Effector memory CD4-positive, alpha-beta T cell (primary cell): Measurements from ENCODE around the gene PIK3R5.
"Not testable (repeated sequence)": the region's sequence is repeated elsewhere in the genome, so short reads cannot be mapped to it uniquely, and the experiment has no call there.

Source experiments
- DNase-seq, 3 donors: peaks; one replicate each; pipeline ENCODE4 v3.0.0-alpha.2; 2020
- H3K27ac ChIP-seq: 2 replicates; pipeline ENCODE4 v1.7.0; 2013; ENCODE audit warnings: mild to moderate bottlenecking, low read length, moderate library complexity; ENCODE audit not compliant: insufficient read depth, poor library complexity, severe bottlenecking
- H3K27me3 ChIP-seq: replicated peaks from 2 replicates; pipeline ENCODE4 v1.7.0; 2013; ENCODE audit warnings: mild to moderate bottlenecking, low read length; ENCODE audit not compliant: insufficient read depth, control insufficient read depth, poor library complexity, severe bottlenecking
- H3K36me3 ChIP-seq: 2 replicates; pipeline ENCODE4 v1.7.0; 2013; ENCODE audit warnings: mild to moderate bottlenecking, low read length, moderate library complexity; ENCODE audit not compliant: control insufficient read depth, insufficient read depth
- H3K4me1 ChIP-seq: 2 replicates; pipeline ENCODE4 v1.7.0; 2013; ENCODE audit warnings: low read length, mild to moderate bottlenecking; ENCODE audit not compliant: control insufficient read depth, insufficient read depth, poor library complexity, severe bottlenecking
- H3K4me3 ChIP-seq: 2 replicates; pipeline ENCODE4 v1.7.0; 2013; ENCODE audit warnings: low read length, low read depth, mild to moderate bottlenecking; ENCODE audit not compliant: insufficient read depth, poor library complexity, severe bottlenecking
- H3K9me3 ChIP-seq: 2 replicates; pipeline ENCODE4 v1.7.0; 2013; ENCODE audit warnings: mild to moderate bottlenecking, low read length, moderate library complexity; ENCODE audit not compliant: control insufficient read depth

Gene PIK3R5

GRCh38 chr17:8865811-8866210 is 99.7 kb downstream of the PIK3R5 start:
- Histone ChIP-seq H3K4me1 (no peaks in the 10 kb centered on the region), H3K27me3 (no peaks in the 10 kb centered on the region)
- DNase-seq = no peak

GRCh38 chr17:8865385-8865784 is 100.1 kb downstream of the PIK3R5 start:
- no peak for DNase-seq
- H3K27ac ChIP-seq = no peak overlapping the region
- H3K36me3 ChIP-seq = no peaks in the 10 kb centered on the region
- H3K4me3 ChIP-seq = no peak overlapping the region
- H3K9me3 ChIP-seq = no peaks in the 10 kb centered on the region
- no peaks in the 10 kb centered on the region for H3K27me3 ChIP-seq
- H3K4me1 ChIP-seq = no peaks in the 10 kb centered on the region

More at GRCh38 chr17:8865811-8866210, 99.7 kb downstream of the PIK3R5 start:
- no peak overlapping the region for H3K4me3 ChIP-seq
- no peaks in the 10 kb centered on the region for H3K9me3 ChIP-seq
- H3K27ac ChIP-seq = no peak overlapping the region
- no peaks in the 10 kb centered on the region for H3K36me3 ChIP-seq

DNA sequence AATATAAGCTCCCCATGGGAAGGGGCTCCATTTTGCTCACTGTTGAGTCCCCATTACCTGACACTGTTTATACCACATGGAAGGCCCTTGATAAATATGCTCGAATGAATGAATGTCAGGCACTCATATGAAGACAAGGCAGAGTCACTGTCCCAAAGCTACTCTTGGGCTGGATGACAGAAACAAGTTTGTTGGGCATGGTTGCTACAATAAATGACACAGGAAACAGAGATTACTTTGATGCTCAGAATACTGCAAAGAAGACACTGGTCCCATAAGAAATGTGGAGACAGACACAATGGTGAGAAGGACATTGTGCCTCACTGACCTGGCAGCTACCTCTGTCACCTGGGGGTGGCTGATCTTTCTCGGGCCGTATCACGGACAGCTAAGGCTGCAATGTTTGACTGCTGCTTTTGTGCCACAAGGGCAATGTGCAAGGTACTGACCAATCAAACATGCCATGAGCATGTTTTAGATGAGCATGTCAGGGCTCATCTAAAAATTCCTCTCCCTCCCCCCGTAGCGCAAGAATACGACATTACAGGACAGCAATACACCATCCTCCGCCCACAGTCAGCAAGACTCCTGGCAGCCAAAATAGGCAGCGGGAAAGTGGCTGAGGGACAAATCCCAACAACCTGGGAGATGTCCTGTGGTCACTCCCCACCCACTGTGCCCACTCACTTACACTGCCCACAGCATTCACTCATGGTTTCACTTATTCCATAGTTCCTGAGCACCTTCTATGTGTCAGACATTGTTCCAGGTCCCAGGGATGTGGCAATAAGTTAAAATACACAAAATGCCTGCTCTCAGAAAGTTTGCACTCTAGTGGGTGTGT is 103.1 kb downstream of the PIK3R5 start:
- no peaks in the 10 kb centered on the region for H3K9me3 ChIP-seq
- no peak for DNase-seq
- no peak overlapping the region for H3K27ac ChIP-seq

DNA sequence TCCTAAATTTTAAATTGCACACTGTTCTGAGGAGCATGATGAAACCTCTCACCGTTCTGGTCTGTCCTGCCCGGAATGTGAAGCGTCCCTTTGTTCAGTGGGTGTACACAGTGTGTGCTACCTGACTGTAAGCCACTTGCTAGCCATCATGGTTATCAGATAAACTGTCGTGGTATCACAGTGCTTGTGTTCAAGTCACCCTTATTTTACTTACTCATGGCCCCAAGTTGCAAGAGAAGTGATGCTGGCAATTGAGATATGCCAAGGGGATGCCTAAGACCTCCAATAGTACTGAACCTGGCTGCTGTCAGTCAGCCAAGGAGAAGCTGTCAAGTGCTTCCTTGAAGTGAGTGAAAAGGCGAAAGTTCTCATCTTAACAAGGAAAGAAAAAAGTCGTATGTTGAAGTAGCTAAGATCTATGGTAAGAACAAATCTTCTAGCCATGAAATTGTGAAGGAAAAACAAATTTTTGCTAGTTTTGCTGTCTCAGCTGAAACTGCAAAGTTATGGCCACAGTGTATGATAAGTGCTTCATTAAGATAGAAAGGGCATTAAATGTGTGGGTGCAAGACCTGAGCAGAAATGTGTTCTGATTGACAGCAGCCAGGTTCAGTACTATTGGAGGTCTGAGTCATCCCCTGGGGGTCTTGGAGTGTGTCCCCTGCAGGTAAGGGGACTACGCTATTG is 103.9 kb downstream of the PIK3R5 start:
- Histone ChIP-seq H3K27ac (no peak overlapping the region), H3K9me3 (no peaks in the 10 kb centered on the region), H3K27me3 (no peaks in the 10 kb centered on the region), H3K36me3 (no peaks in the 10 kb centered on the region), H3K4me3 (no peak overlapping the region), H3K4me1 (peaks cover 3% of the 10 kb centered on the region)
- DNase-seq = no peak

More for the DNA sequence above, 103.1 kb downstream of the PIK3R5 start:
- Histone ChIP-seq H3K4me3 (no peak overlapping the region), H3K27me3 (no peaks in the 10 kb centered on the region), H3K36me3 (no peaks in the 10 kb centered on the region), H3K4me1 (peaks cover 3% of the 10 kb centered on the region)

GRCh38 chr17:8859804-8860430 is 105.6 kb downstream of the PIK3R5 start:
- no peak for DNase-seq
- Histone ChIP-seq H3K4me3 (no peak overlapping the region), H3K9me3 (no peaks in the 10 kb centered on the region), H3K4me1 (peaks cover 3% of the 10 kb centered on the region), H3K27ac (no peak overlapping the region), H3K36me3 (no peaks in the 10 kb centered on the region), H3K27me3 (no peaks in the 10 kb centered on the region)

GRCh38 chr17:8859027-8859803 is 106.3 kb downstream of the PIK3R5 start:
- H3K4me3 ChIP-seq = no peak overlapping the region
- H3K36me3 ChIP-seq = no peaks in the 10 kb centered on the region
- H3K4me1 ChIP-seq = peaks cover 3% of the 10 kb centered on the region
- H3K9me3 ChIP-seq = no peaks in the 10 kb centered on the region
- no peak for DNase-seq
- no peak overlapping the region for H3K27ac ChIP-seq
- no peaks in the 10 kb centered on the region for H3K27me3 ChIP-seq

DNA sequence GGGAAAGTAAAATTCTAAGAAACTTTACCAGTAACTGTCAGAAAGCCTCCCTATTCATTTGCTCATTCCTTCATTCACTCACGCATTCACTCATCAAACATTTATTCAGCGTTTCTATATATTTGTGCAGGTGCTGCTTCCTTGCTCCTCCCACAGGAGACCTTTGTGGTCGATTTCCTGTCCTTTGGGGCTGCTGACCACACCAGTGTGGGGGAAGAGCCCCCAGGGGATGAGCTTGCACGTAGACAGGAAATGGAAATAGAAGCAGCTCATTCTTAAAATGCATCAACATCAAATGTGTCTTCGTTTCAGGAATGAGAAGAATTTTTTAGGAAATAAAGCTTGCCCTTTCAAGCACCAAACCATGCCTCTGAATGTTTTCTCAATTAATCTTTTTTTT is 107.6 kb downstream of the PIK3R5 start:
- H3K4me1 ChIP-seq = peaks cover 3% of the 10 kb centered on the region
- no peaks in the 10 kb centered on the region for H3K36me3 ChIP-seq
- DNase-seq = no peak
- no peak overlapping the region for H3K27ac ChIP-seq
- no peaks in the 10 kb centered on the region for H3K27me3 ChIP-seq
- no peaks in the 10 kb centered on the region for H3K9me3 ChIP-seq
- H3K4me3 ChIP-seq = no peak overlapping the region

DNA sequence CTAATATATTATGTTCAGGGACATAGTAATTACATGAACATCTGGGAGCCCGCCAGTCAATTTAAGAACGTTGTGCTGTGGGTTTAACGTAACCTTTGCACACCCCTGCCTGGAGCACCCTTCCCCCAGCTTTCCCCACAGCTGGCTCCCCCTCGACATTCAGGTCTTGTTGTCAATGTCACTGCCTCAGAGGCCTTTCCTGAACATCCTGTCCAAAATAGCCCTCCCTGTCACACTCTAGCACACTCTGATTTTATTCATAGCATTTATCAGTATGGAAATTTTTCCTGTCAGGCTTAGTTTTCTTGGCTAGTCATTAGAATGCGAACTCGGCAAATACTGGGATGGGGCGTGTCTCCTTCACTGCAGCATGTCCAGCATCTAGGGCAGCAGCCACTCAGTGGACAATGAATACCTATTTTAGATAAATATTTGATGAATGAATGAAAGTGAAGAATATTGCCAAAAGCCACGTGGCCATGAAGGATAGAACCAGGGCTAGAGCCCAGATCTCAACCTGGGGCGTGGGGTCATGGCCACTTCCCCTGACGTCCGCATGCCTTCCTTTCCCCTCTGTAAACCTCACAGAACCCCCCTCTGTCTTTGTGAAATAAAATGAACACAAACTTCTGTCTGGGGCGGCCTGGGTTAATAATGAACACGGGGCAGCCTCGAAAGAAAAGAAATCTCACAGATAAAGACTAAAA is 108.5 kb downstream of the PIK3R5 start:
- peaks cover 3% of the 10 kb centered on the region for H3K4me1 ChIP-seq
- no peak overlapping the region for H3K27ac ChIP-seq
- no peak for DNase-seq
- H3K36me3 ChIP-seq = no peaks in the 10 kb centered on the region
- H3K27me3 ChIP-seq = no peaks in the 10 kb centered on the region
- no peaks in the 10 kb centered on the region for H3K9me3 ChIP-seq
- no peak overlapping the region for H3K4me3 ChIP-seq

DNA sequence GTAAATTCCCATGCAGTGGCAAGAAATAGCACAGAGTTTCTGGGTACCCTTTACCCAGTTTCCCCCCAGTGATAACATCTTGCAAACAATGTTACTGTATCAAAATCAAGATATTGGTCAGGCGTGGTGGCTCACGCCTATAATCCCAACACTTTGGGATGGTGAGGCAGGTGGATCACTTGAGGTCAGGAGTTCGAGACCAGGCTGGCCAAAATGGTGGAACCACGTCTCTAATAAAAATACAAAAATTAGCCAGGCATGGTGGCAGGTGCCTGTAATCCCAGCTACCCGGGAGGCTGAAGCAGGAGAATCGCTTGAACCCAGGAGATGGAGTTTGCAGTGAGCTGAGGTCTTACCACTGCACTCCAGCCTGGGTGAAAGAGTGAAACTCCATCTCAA is 109.3 kb downstream of the PIK3R5 start:
- not testable (repeated sequence) for DNase-seq

More for the DNA sequence above, 109.3 kb downstream of the PIK3R5 start:
- H3K4me1 ChIP-seq, H3K4me3 ChIP-seq, H3K27me3 ChIP-seq, H3K9me3 ChIP-seq, H3K27ac ChIP-seq, H3K36me3 ChIP-seq: not testable (repeated sequence)
